Caco-2 (cell line): ENCODE measurements around the gene FOSL2. TPM values are rescaled to one million over a fixed set of nuclear protein-coding genes. Genes with fewer than 3 reads are reported as not detected.

Source experiments
- BruUV-seq: library from RNA; stranded (reverse); fragments of 400-500 nt; replicated peaks from 2 replicates; lab custom pipeline; 2021; lab: Mats Ljungman, UMichigan
- CTCF ChIA-PET: fragments of 300-600 bp; sonication (Branson Sonifier 250); formaldehyde crosslinking; loops from one replicate; lab custom pipeline; 2022; ENCODE audit warnings: antibody characterized with exemption; lab: Charles Lee
- POLR2A ChIA-PET: fragments of 300-600 bp; sonication (Branson Sonifier 250); formaldehyde crosslinking; loops from one replicate; lab custom pipeline; 2022; ENCODE audit warnings: antibody characterized with exemption; lab: Charles Lee
- DNase-seq, 2 experiments: peaks; one replicate each; pipeline versions ENCODE4 v3.0.0 to v3.0.0-alpha.2; 2020 to 2022
- H3K27me3 ChIP-seq: replicated peaks from 2 replicates; pipeline ENCODE4 v1.6.0; 2011; ENCODE audit warnings: low read length; ENCODE audit not compliant: control insufficient read depth, insufficient read depth
- H3K36me3 ChIP-seq: 2 replicates; pipeline ENCODE4 v1.5.1; 2011; ENCODE audit warnings: low read length; ENCODE audit not compliant: control insufficient read depth, insufficient read depth
- H3K4me1 ChIP-seq: fragments of 250-450 bp; sonication (Bioruptor Pico); 2 replicates; pipeline ENCODE4 v1.5.1; 2020; ENCODE audit warnings: mild to moderate bottlenecking
- H3K4me3 ChIP-seq: 2 replicates; pipeline ENCODE4 v1.5.1; 2011; ENCODE audit warnings: low read depth, mild to moderate bottlenecking, control low read depth, low read length
- H3K9me3 ChIP-seq: fragments of 250-450 bp; sonication (Bioruptor Pico); 2 replicates; pipeline ENCODE4 v1.5.1; 2020; ENCODE audit warnings: mild to moderate bottlenecking, moderate library complexity
- H3K27ac Mint-ChIP-seq: one replicate; pipeline ENCODE4 v1.8.0; 2022; ENCODE audit warnings: mixed read lengths; ENCODE audit not compliant: unreplicated experiment
- H3K27me3 Mint-ChIP-seq: one replicate; pipeline ENCODE4 v1.8.0; 2022; ENCODE audit warnings: mixed read lengths; ENCODE audit not compliant: insufficient read depth, unreplicated experiment
- H3K36me3 Mint-ChIP-seq: one replicate; pipeline ENCODE4 v1.8.0; 2022; ENCODE audit warnings: mild to moderate bottlenecking, mixed read lengths; ENCODE audit not compliant: insufficient read depth, unreplicated experiment
- H3K4me1 Mint-ChIP-seq: one replicate; pipeline ENCODE4 v1.8.0; 2022; ENCODE audit warnings: low read depth, mixed read lengths; ENCODE audit not compliant: unreplicated experiment
- H3K4me3 Mint-ChIP-seq: one replicate; pipeline ENCODE4 v1.8.0; 2022; ENCODE audit warnings: mild to moderate bottlenecking, moderate library complexity, mixed read lengths; ENCODE audit not compliant: unreplicated experiment
- H3K9me3 Mint-ChIP-seq: one replicate; pipeline ENCODE4 v1.8.0; 2022; ENCODE audit warnings: mixed read lengths; ENCODE audit not compliant: unreplicated experiment
- CTCF ChIP-seq, 2 experiments: fragments of 200-600 bp in 1 of 2; IDR thresholded peaks; 1 replicate in 1 of 2; 2 replicates in 1 of 2; pipeline versions ENCODE4 v1.5.1 to v1.8.0; 2011 to 2022; ENCODE audit warnings: antibody characterized with exemption in 1 of 2, control low read depth in 1 of 2, inconsistent platforms in 1 of 2, low read depth in 1 of 2, low read length in 1 of 2, mild to moderate bottlenecking in 1 of 2, moderate library complexity in 1 of 2; ENCODE audit not compliant: insufficient read depth in 1 of 2, severe bottlenecking in 1 of 2, unreplicated experiment in 1 of 2
- intact Hi-C: fragments of 100-400 bp; cut with micrococcal nuclease; formaldehyde crosslinking; loops from one replicate; pipeline ENCODE4 v1.10.0; 2022; ENCODE audit not compliant: unreplicated experiment
- total RNA-seq: library from RNA; stranded (reverse); gene quantifications from 2 replicates; pipeline ENCODE4 v1.2.3, GENCODE V29; 2022

The FOSL2 gene
- total RNA-seq, 1 experiment from 2014 or later = 64.6 TPM

GRCh38 chr2:28449488-28450395 lies 57.1 kb downstream of the FOSL2 start:
- peak in 1 of 2 experiments; percentile 30 for DNase-seq
- H3K4me3 Mint-ChIP-seq = no peak overlapping the region
- intact Hi-C loops = loop anchor here (5.0 kb wide), 1 partner anchor 642 kb away; no protein-coding TSS in a partner anchor
- ChIA-PET CTCF (no interaction called here), POLR2A (no interaction called here)
- Histone ChIP-seq H3K27me3 (no peaks in the 10 kb centered on the region), H3K9me3 (no peaks in the 10 kb centered on the region), H3K36me3 (no peaks in the 10 kb centered on the region), H3K4me1 (0 out of 2 replicates have a peak, but pooled peaks cover 4% of the 10 kb centered on the region), H3K4me3 (no peak overlapping the region)
- peak overlapping the region; percentile 71 for H3K27ac Mint-ChIP-seq
- peaks cover 13% of the 10 kb centered on the region for H3K4me1 Mint-ChIP-seq
- no peaks in the 10 kb centered on the region for H3K27me3 Mint-ChIP-seq
- no peak for TF ChIP-seq CTCF (IDR thresholded peaks at IDR 0.05; ENCODE audit: insufficient read depth in 1 of 2, low read depth in 1 of 2, low read length in 1 of 2, severe bottlenecking in 1 of 2, unreplicated experiment in 1 of 2)
- no peaks in the 10 kb centered on the region for H3K36me3 Mint-ChIP-seq
- no TSS peak for BruUV-seq
- H3K9me3 Mint-ChIP-seq = no peaks in the 10 kb centered on the region

- H3K9me3 Mint-ChIP-seq = no peaks in the 10 kb centered on the region
- H3K36me3 Mint-ChIP-seq = no peaks in the 10 kb centered on the region
- intact Hi-C loops = loop anchor here (5.0 kb wide), 1 partner anchor 644 kb away; no protein-coding TSS in a partner anchor
- ChIA-PET CTCF (no interaction called here), POLR2A (no interaction called here)
- 0 out of 2 replicates have a peak, but pooled peaks cover 4% of the 10 kb centered on the region for H3K4me1 ChIP-seq
- BruUV-seq = no TSS peak
- no peaks in the 10 kb centered on the region for H3K27me3 Mint-ChIP-seq
- peak in 1 of 2 experiments; percentile 14 for DNase-seq
- H3K36me3 ChIP-seq = no peaks in the 10 kb centered on the region; the same call in 1 of the 2 replicates
- no peak overlapping the region for H3K27ac Mint-ChIP-seq
- no peak for TF ChIP-seq CTCF (IDR thresholded peaks at IDR 0.05; ENCODE audit: insufficient read depth in 1 of 2, low read depth in 1 of 2, low read length in 1 of 2, severe bottlenecking in 1 of 2, unreplicated experiment in 1 of 2)
- H3K27me3 ChIP-seq = no peaks in the 10 kb centered on the region
- H3K9me3 ChIP-seq = no peaks in the 10 kb centered on the region
- peaks cover 13% of the 10 kb centered on the region for H3K4me1 Mint-ChIP-seq
- no peak overlapping the region for H3K4me3 Mint-ChIP-seq
- no peak overlapping the region for H3K4me3 ChIP-seq
Observed at GRCh38 chr2:28450901-28451565, 58.4 kb downstream of the FOSL2 start.
